PC-9 (cell line): Measurements from ENCODE around the gene CD109.

Experiments used
- CTCF ChIP-seq: fragments of 200-600 bp; sonication (generic); conservative IDR thresholded peaks from 2 replicates; pipeline ENCODE4 v1.6.1; 2017; ENCODE audit warnings: mixed run types, antibody characterized with exemption, mild to moderate bottlenecking, moderate library complexity
- EZH2 ChIP-seq: fragments of 200-600 bp; sonication (generic); IDR thresholded peaks from 2 replicates; pipeline ENCODE4 v1.8.0; 2017; ENCODE audit warnings: antibody characterized with exemption, low read depth

GRCh38 chr6:73664701-73665100 lies 31.3 kb upstream of the CD109 start:
- TF ChIP-seq CTCF, result no peak
- no peak for TF ChIP-seq EZH2
